ENCODE data around the gene CARNS1.

The CARNS1 gene

GRCh38 chr11:67441098-67441563 lies 25.7 kb downstream of the CARNS1 start:
- no peak for DNase-seq (ENCODE audit: low read depth, low spot score)

- no peak for DNase-seq (ENCODE audit: low read depth, low spot score)
Measured at GRCh38 chr11:67441731-67442351, 26.4 kb downstream of the CARNS1 start.

GRCh38 chr11:67442504-67443404 lies 27.3 kb downstream of the CARNS1 start:
- no peak for DNase-seq (ENCODE audit: low read depth, low spot score)

GRCh38 chr11:67445515-67445914 lies 30.0 kb downstream of the CARNS1 start:
- no peak for DNase-seq (ENCODE audit: low read depth, low spot score)

GRCh38 chr11:67448220-67448609 lies 32.7 kb downstream of the CARNS1 start:
- DNase-seq (ENCODE audit: low read depth, low spot score) = no peak

- no peak for DNase-seq (ENCODE audit: low read depth, low spot score)
Measured at GRCh38 chr11:67449116-67449844, 33.8 kb downstream of the CARNS1 start.

- no peak for DNase-seq (ENCODE audit: low read depth, low spot score)
Measured at GRCh38 chr11:67450796-67451657, 35.5 kb downstream of the CARNS1 start.

- no peak for DNase-seq (ENCODE audit: low read depth, low spot score)
Measured at GRCh38 chr11:67451658-67451976, 36.1 kb downstream of the CARNS1 start.

GRCh38 chr11:67452141-67452952 lies 36.9 kb downstream of the CARNS1 start, which contains the start of gene GPR152:
GPR152 (minus strand) TSS chr11:67452729; CDS start chr11:67452724, 5 bp downstream.
- no peak for DNase-seq (ENCODE audit: low read depth, low spot score)

- no peak for DNase-seq (ENCODE audit: low read depth, low spot score)
Measured at GRCh38 chr11:67453816-67454732, 38.6 kb downstream of the CARNS1 start.

GRCh38 chr11:67455054-67455453 lies 39.6 kb downstream of the CARNS1 start, which contains the start of gene CABP4:
CABP4 (plus strand) TSS chr11:67455354; CDS start chr11:67455424, 70 bp downstream.
- DNase-seq (ENCODE audit: low read depth, low spot score) = no peak

- DNase-seq (ENCODE audit: low read depth, low spot score) = no peak
Measured at GRCh38 chr11:67456068-67456705, 40.7 kb downstream of the CARNS1 start.

GRCh38 chr11:67457453-67457852 lies 42.0 kb downstream of the CARNS1 start:
- DNase-seq (ENCODE audit: low read depth, low spot score) = no peak

- no peak for DNase-seq (ENCODE audit: low read depth, low spot score)
Measured at GRCh38 chr11:67458266-67458665, 42.8 kb downstream of the CARNS1 start.

GRCh38 chr11:67463186-67463585 lies 47.7 kb downstream of the CARNS1 start:
- DNase-seq (ENCODE audit: low read depth, low spot score) = no peak

- DNase-seq (ENCODE audit: low read depth, low spot score) = no peak
Measured at GRCh38 chr11:67463680-67464410, 48.4 kb downstream of the CARNS1 start.

GRCh38 chr11:67464411-67465188 lies 49.1 kb downstream of the CARNS1 start:
- DNase-seq (ENCODE audit: low read depth, low spot score) = no peak
